Esophagus muscularis mucosa (tissue), 4 donors: Measurements from ENCODE around the gene ATE1. TPM values are rescaled to one million over a fixed set of nuclear protein-coding genes. Genes with fewer than 3 reads are reported as not detected.
A peak's percentile ranks its signal among the peaks of the same experiment; 100 is the strongest.

Experiments used
- DNase-seq: peaks from one replicate; pipeline ENCODE4 v3.0.0-alpha.2; 2017; ENCODE audit errors: extremely low spot score
- H3K27ac ChIP-seq, 4 donors: fragments of 200-600 bp; sonication (generic); replicated peaks in 1 of 4; 1 replicate in 3 of 4; 2 replicates in 1 of 4; pipeline ENCODE4 v1.5.1; 2016 to 2019; ENCODE audit warnings: mild to moderate bottlenecking in 1 of 4
- H3K27me3 ChIP-seq, 4 donors: fragments of 200-600 bp; sonication (generic); one replicate each; pipeline versions ENCODE4 v1.5.1 to v1.6.0; 2016 to 2019
- H3K36me3 ChIP-seq, 4 donors: fragments of 200-600 bp; sonication (generic); one replicate each; pipeline ENCODE4 v1.5.1; 2016 to 2019
- H3K4me1 ChIP-seq, 4 donors: fragments of 200-600 bp; sonication (generic); one replicate each; pipeline ENCODE4 v1.5.1; 2016 to 2019
- H3K4me3 ChIP-seq, 4 donors: fragments of 200-600 bp; sonication (generic); 1 replicate in 2 of 4; 2 replicates in 2 of 4; pipeline ENCODE4 v1.5.1; 2016 to 2019; ENCODE audit warnings: mild to moderate bottlenecking in 4 of 4, moderate library complexity in 1 of 4
- H3K9me3 ChIP-seq, 4 donors: fragments of 200-600 bp; sonication (generic); 1 replicate in 3 of 4; 2 replicates in 1 of 4; pipeline ENCODE4 v1.5.1; 2016 to 2019
- CTCF ChIP-seq, 3 experiments: fragments of 200-600 bp in 2 of 3; fragments of 450-650 bp in 1 of 3; sonication (generic) in 2 of 3; IDR thresholded peaks; one replicate each; pipeline ENCODE4 v1.5.1; 2017 to 2019; ENCODE audit warnings: antibody characterized with exemption in 3 of 3, mild to moderate bottlenecking in 2 of 3, moderate library complexity in 1 of 3
- EP300 ChIP-seq: sonication (generic); formaldehyde crosslinking; IDR thresholded peaks from one replicate; pipeline ENCODE4 v1.6.1; 2017; ENCODE audit warnings: antibody characterized with exemption
- POLR2A ChIP-seq: fragments of 450-650 bp; IDR thresholded peaks from one replicate; pipeline ENCODE4 v1.6.1; 2017; ENCODE audit warnings: antibody characterized with exemption, moderate library complexity, mild to moderate bottlenecking, low read depth
- POLR2AphosphoS5 ChIP-seq, 2 donors: sonication (generic); formaldehyde crosslinking; IDR thresholded peaks; one replicate each; pipeline ENCODE4 v1.6.1; 2017; ENCODE audit warnings: antibody characterized with exemption in 2 of 2
- WGBS: methylation state at CpG from one replicate; pipeline ENCODE4 v1.1.5; 2018; 5-methylcytosine and 5-hydroxymethylcytosine counted together
- intact Hi-C: fragments of 100-400 bp; cut with DNase I; formaldehyde crosslinking; loops from one replicate; pipeline ENCODE4 v1.15.1; 2023
- total RNA-seq, 4 donors: library from RNA; depleted of rRNA; stranded (reverse); fragments of >200 nt; gene quantifications; one replicate each; pipeline versions ENCODE4 v1.1.0 to v1.2.1, GENCODE V29; 2016

Gene ATE1
- total RNA-seq, 4 donors from 2014 or later, result 27.8 to 29.5 (median 28.4) TPM

GRCh38 chr10:121734589-121735045, 193.2 kb downstream of the ATE1 start:
- no peak for TF ChIP-seq POLR2AphosphoS5 (IDR thresholded peaks at IDR 0.05)
- TF ChIP-seq CTCF (IDR thresholded peaks at IDR 0.05), result peak; percentile 52 to 80 (median 71)
- TF ChIP-seq POLR2A, result no peak
- TF ChIP-seq EP300, result no peak
- Histone ChIP-seq H3K9me3 (no peaks in the 10 kb centered on the region), H3K27me3 (peaks cover 0 to 4% (median 0%) of the 10 kb centered on the region in 4 donors), H3K4me1 (peaks cover 0 to 6% (median 4%) of the 10 kb centered on the region in 4 donors), H3K36me3 (no peaks in the 10 kb centered on the region), H3K4me3 (no peak overlapping the region), H3K27ac (no peak overlapping the region)
- intact Hi-C loops, result loop anchor here (5.0 to 10.0 kb wide), 2 partner anchors 122 to 150 kb away; no protein-coding TSS in a partner anchor
- no peak for DNase-seq
- 31% methylated on average over 11 of the region's 11 CpGs for WGBS

- WGBS, result 87% methylated on average over 16 of the region's 16 CpGs
- TF ChIP-seq POLR2AphosphoS5 (IDR thresholded peaks at IDR 0.05) (no peak), EP300 (no peak), POLR2A (no peak), CTCF (IDR thresholded peaks at IDR 0.05) (no peak)
- no peak overlapping the region for H3K27ac ChIP-seq
- DNase-seq, result no peak
- H3K36me3 ChIP-seq, result no peaks in the 10 kb centered on the region
- intact Hi-C loops, result loop anchor here (5.0 to 10.0 kb wide), 2 partner anchors 121 to 152 kb away; no protein-coding TSS in a partner anchor
- H3K4me3 ChIP-seq, result no peak overlapping the region
- no peaks in the 10 kb centered on the region for H3K9me3 ChIP-seq
- H3K27me3 ChIP-seq, result peaks cover 0 to 4% (median 0%) of the 10 kb centered on the region in 4 donors
- H3K4me1 ChIP-seq, result peaks cover 0 to 6% (median 4%) of the 10 kb centered on the region in 4 donors
Observed at GRCh38 chr10:121732656-121733445, 195.0 kb downstream of the ATE1 start.

GRCh38 chr10:121732172-121732571, 195.7 kb downstream of the ATE1 start:
- Histone ChIP-seq H3K36me3 (no peaks in the 10 kb centered on the region), H3K9me3 (no peaks in the 10 kb centered on the region), H3K4me3 (no peak overlapping the region), H3K27ac (no peak overlapping the region), H3K4me1 (peaks cover 0 to 6% (median 4%) of the 10 kb centered on the region in 4 donors), H3K27me3 (peaks cover 0 to 4% (median 0%) of the 10 kb centered on the region in 4 donors)
- DNase-seq, result no peak
- TF ChIP-seq POLR2A (no peak), POLR2AphosphoS5 (IDR thresholded peaks at IDR 0.05) (no peak), CTCF (IDR thresholded peaks at IDR 0.05) (no peak), EP300 (no peak)
- WGBS, result 82% methylated on average over 3 of the region's 3 CpGs
- intact Hi-C loops, result loop anchor here (5.0 to 10.0 kb wide), 2 partner anchors 120 to 153 kb away; no protein-coding TSS in a partner anchor

- H3K27ac ChIP-seq, result no peak overlapping the region
- H3K4me1 ChIP-seq, result no peaks in the 10 kb centered on the region
- H3K27me3 ChIP-seq, result no peaks in the 10 kb centered on the region
- H3K4me3 ChIP-seq, result no peak overlapping the region
- no peaks in the 10 kb centered on the region for H3K9me3 ChIP-seq
- TF ChIP-seq POLR2A (no peak), POLR2AphosphoS5 (IDR thresholded peaks at IDR 0.05) (no peak), CTCF (IDR thresholded peaks at IDR 0.05) (no peak), EP300 (no peak)
- no peak for DNase-seq
- intact Hi-C loops, result no loop called here
- H3K36me3 ChIP-seq, result no peaks in the 10 kb centered on the region
Observed at GRCh38 chr10:121724282-121724681, 203.5 kb downstream of the ATE1 start.
